HFFc6 (cell line): ENCODE data around the gene ACSS3. TPM values are rescaled to one million over a fixed set of nuclear protein-coding genes. Genes with fewer than 3 reads are reported as not detected.
A peak's percentile ranks its signal among the peaks of the same experiment; 100 is the strongest.

Source experiments
- DNase-seq: peaks from one replicate; pipeline ENCODE4 v3.0.0-alpha.2; 2018
- H3K27ac Mint-ChIP-seq: 2 replicates; pipeline ENCODE4 v1.8.0; 2020; ENCODE audit warnings: mild to moderate bottlenecking, mixed read lengths
- H3K27me3 Mint-ChIP-seq: 2 replicates; pipeline ENCODE4 v1.8.0; 2021; ENCODE audit warnings: mild to moderate bottlenecking, moderate library complexity, mixed read lengths; ENCODE audit not compliant: insufficient read depth
- H3K36me3 Mint-ChIP-seq: 2 replicates; pipeline ENCODE4 v1.8.0; 2021; ENCODE audit warnings: low read depth, mixed read lengths
- H3K4me1 Mint-ChIP-seq: 2 replicates; pipeline ENCODE4 v1.8.0; 2020; ENCODE audit warnings: low read depth, mixed read lengths
- H3K4me3 Mint-ChIP-seq: 2 replicates; pipeline ENCODE4 v1.8.0; 2020; ENCODE audit warnings: mild to moderate bottlenecking, moderate library complexity, mixed read lengths
- H3K9me3 Mint-ChIP-seq: 2 replicates; pipeline ENCODE4 v1.8.0; 2020; ENCODE audit warnings: mild to moderate bottlenecking, mixed read lengths
- CTCF ChIP-seq: fragments of 200-600 bp; sonication (generic); IDR thresholded peaks from 2 replicates; pipeline ENCODE4 v1.5.0; 2021; ENCODE audit warnings: antibody characterized with exemption, mild to moderate bottlenecking
- total RNA-seq, 6 experiments: library from RNA; stranded (reverse); fragmentation: NEBNext Ultra II Directional; extraction: Animal tissue kit (Norgen Biotek cat#: 25700); gene quantifications; 2 replicates in 1 of 6; 3 replicates in 5 of 6; pipeline ENCODE4 v1.2.3, GENCODE V29; 2021

The ACSS3 gene
- total RNA-seq, 6 experiments from 2014 or later = 0.66 to 1.1 (median 0.91) TPM

- H3K4me1 Mint-ChIP-seq = peaks cover 17% of the 10 kb centered on the region; the same call in 1 of the 2 replicates
- no peaks in the 10 kb centered on the region; the same call in 1 of the 2 replicates for H3K27me3 Mint-ChIP-seq
- TF ChIP-seq CTCF = no peak
- no peak overlapping the region for H3K4me3 Mint-ChIP-seq
- no peaks in the 10 kb centered on the region; the same call in 1 of the 2 replicates for H3K9me3 Mint-ChIP-seq
- no peak for DNase-seq
- no peaks in the 10 kb centered on the region for H3K36me3 Mint-ChIP-seq
- no peak overlapping the region for H3K27ac Mint-ChIP-seq
Measured at GRCh38 chr12:81212996-81213696, 135.3 kb downstream of the ACSS3 start.

- no peaks in the 10 kb centered on the region; the same call in 1 of the 2 replicates for H3K9me3 Mint-ChIP-seq
Measured at GRCh38 chr12:81216739-81217138, 138.9 kb downstream of the ACSS3 start.

GRCh38 chr12:81221681-81222080 is 143.8 kb downstream of the ACSS3 start:
- Mint-ChIP-seq H3K4me1 (no peaks in the 10 kb centered on the region; the same call in 1 of the 2 replicates), H3K27ac (no peak overlapping the region), H3K36me3 (no peaks in the 10 kb centered on the region), H3K27me3 (no peaks in the 10 kb centered on the region; the same call in 1 of the 2 replicates), H3K4me3 (no peak overlapping the region), H3K9me3 (no peaks in the 10 kb centered on the region)
- DNase-seq = no peak
- TF ChIP-seq CTCF = no peak

More at GRCh38 chr12:81216739-81217138, 138.9 kb downstream of the ACSS3 start:
- H3K27me3 Mint-ChIP-seq = no peaks in the 10 kb centered on the region; the same call in 1 of the 2 replicates
- DNase-seq = no peak
- no peak overlapping the region for H3K4me3 Mint-ChIP-seq
- H3K4me1 Mint-ChIP-seq = no peaks in the 10 kb centered on the region
- no peak for TF ChIP-seq CTCF
- H3K36me3 Mint-ChIP-seq = no peaks in the 10 kb centered on the region
- no peak overlapping the region for H3K27ac Mint-ChIP-seq

- TF ChIP-seq CTCF = no peak
- Mint-ChIP-seq H3K36me3 (no peaks in the 10 kb centered on the region), H3K9me3 (no peaks in the 10 kb centered on the region), H3K27me3 (no peaks in the 10 kb centered on the region; the same call in 1 of the 2 replicates), H3K27ac (no peak overlapping the region), H3K4me1 (no peaks in the 10 kb centered on the region; the same call in 1 of the 2 replicates), H3K4me3 (no peak overlapping the region)
- peak; percentile 3 for DNase-seq
Measured at GRCh38 chr12:81222846-81223592, 145.1 kb downstream of the ACSS3 start.

GRCh38 chr12:81224626-81225025 is 146.7 kb downstream of the ACSS3 start:
- TF ChIP-seq CTCF = no peak
- Mint-ChIP-seq H3K4me3 (no peak overlapping the region), H3K9me3 (no peaks in the 10 kb centered on the region), H3K36me3 (no peaks in the 10 kb centered on the region), H3K27ac (no peak overlapping the region), H3K27me3 (no peaks in the 10 kb centered on the region; the same call in 1 of the 2 replicates), H3K4me1 (no peaks in the 10 kb centered on the region; the same call in 1 of the 2 replicates)
- no peak for DNase-seq
